Type B pancreatic cell (in vitro differentiated cells): ENCODE measurements around the gene RABGAP1L. TPM values are rescaled to one million over a fixed set of nuclear protein-coding genes. Genes with fewer than 3 reads are reported as not detected.

Experiments
- DNase-seq: peaks from one replicate; pipeline ENCODE4 v3.0.0; 2021; ENCODE audit warnings: mixed read lengths; ENCODE audit not compliant: unreplicated experiment; ENCODE audit errors: extremely low spot score
- H3K27ac Mint-ChIP-seq: 2 replicates; pipeline ENCODE4 v1.8.0; 2021; ENCODE audit warnings: mild to moderate bottlenecking, mixed read lengths
- H3K27me3 Mint-ChIP-seq: 2 replicates; pipeline ENCODE4 v1.8.0; 2021; ENCODE audit warnings: mixed read lengths
- H3K36me3 Mint-ChIP-seq: 2 replicates; pipeline ENCODE4 v1.8.0; 2021; ENCODE audit warnings: mixed read lengths
- H3K4me1 Mint-ChIP-seq: one replicate; pipeline ENCODE4 v1.8.0; 2021; ENCODE audit warnings: mixed read lengths; ENCODE audit not compliant: unreplicated experiment
- H3K4me3 Mint-ChIP-seq: 2 replicates; pipeline ENCODE4 v1.8.0; 2021; ENCODE audit warnings: mild to moderate bottlenecking, mixed read lengths
- H3K9me3 Mint-ChIP-seq: 2 replicates; pipeline ENCODE4 v1.8.0; 2021; ENCODE audit warnings: mixed read lengths
- CTCF ChIP-seq: fragments of 200-600 bp; sonication (generic); conservative IDR thresholded peaks from 2 replicates; pipeline ENCODE4 v1.5.0; 2021; ENCODE audit warnings: antibody characterized with exemption, mild to moderate bottlenecking
- total RNA-seq: library from RNA; stranded (reverse); gene quantifications from 2 replicates; pipeline ENCODE4 v1.2.1, GENCODE V29; 2021; ENCODE audit warnings: low replicate concordance

RABGAP1L gene
- total RNA-seq, 1 donor from 2014 or later, result 35.6 TPM

GRCh38 chr1:174956086-174956485 is 796.8 kb downstream of the RABGAP1L start:
- TF ChIP-seq CTCF, result no peak
- H3K27me3 Mint-ChIP-seq, result no peaks in the 10 kb centered on the region
- no peak overlapping the region for H3K27ac Mint-ChIP-seq
- no peaks in the 10 kb centered on the region for H3K36me3 Mint-ChIP-seq
- peaks cover 21% of the 10 kb centered on the region for H3K4me1 Mint-ChIP-seq
- no peaks in the 10 kb centered on the region for H3K9me3 Mint-ChIP-seq
- DNase-seq, result no peak
- H3K4me3 Mint-ChIP-seq, result no peak overlapping the region

GRCh38 chr1:174956976-174957375 is 797.7 kb downstream of the RABGAP1L start:
- H3K27ac Mint-ChIP-seq, result no peak overlapping the region

GRCh38 chr1:174957829-174958228 is 798.5 kb downstream of the RABGAP1L start:
- Mint-ChIP-seq H3K27me3 (no peaks in the 10 kb centered on the region), H3K27ac (no peak overlapping the region), H3K9me3 (no peaks in the 10 kb centered on the region), H3K36me3 (no peaks in the 10 kb centered on the region), H3K4me3 (no peak overlapping the region), H3K4me1 (peaks cover 21% of the 10 kb centered on the region)
- no peak for DNase-seq
- no peak for TF ChIP-seq CTCF

More at GRCh38 chr1:174956976-174957375, 797.7 kb downstream of the RABGAP1L start:
- Mint-ChIP-seq H3K27me3 (no peaks in the 10 kb centered on the region), H3K36me3 (no peaks in the 10 kb centered on the region), H3K9me3 (no peaks in the 10 kb centered on the region), H3K4me1 (peaks cover 21% of the 10 kb centered on the region), H3K4me3 (no peak overlapping the region)
- DNase-seq, result no peak
- TF ChIP-seq CTCF, result no peak

GRCh38 chr1:174958396-174958795 is 799.1 kb downstream of the RABGAP1L start:
- H3K4me3 Mint-ChIP-seq, result no peak overlapping the region
- no peaks in the 10 kb centered on the region for H3K9me3 Mint-ChIP-seq
- no peaks in the 10 kb centered on the region for H3K27me3 Mint-ChIP-seq
- peaks cover 20% of the 10 kb centered on the region for H3K4me1 Mint-ChIP-seq
- no peak for DNase-seq
- no peaks in the 10 kb centered on the region for H3K36me3 Mint-ChIP-seq
- no peak overlapping the region for H3K27ac Mint-ChIP-seq
- no peak for TF ChIP-seq CTCF

GRCh38 chr1:174960362-174960761 is 801.0 kb downstream of the RABGAP1L start:
- H3K27me3 Mint-ChIP-seq, result no peaks in the 10 kb centered on the region
- DNase-seq, result no peak
- no peak overlapping the region for H3K4me3 Mint-ChIP-seq
- no peaks in the 10 kb centered on the region for H3K9me3 Mint-ChIP-seq
- H3K27ac Mint-ChIP-seq, result no peak overlapping the region
- no peaks in the 10 kb centered on the region for H3K36me3 Mint-ChIP-seq
- H3K4me1 Mint-ChIP-seq, result peaks cover 19% of the 10 kb centered on the region
- TF ChIP-seq CTCF, result no peak

- DNase-seq, result no peak
- Mint-ChIP-seq H3K27ac (peak overlapping the region; percentile 95), H3K9me3 (no peaks in the 10 kb centered on the region), H3K27me3 (no peaks in the 10 kb centered on the region), H3K4me3 (peak overlapping the region; percentile 79), H3K4me1 (peaks cover 36% of the 10 kb centered on the region), H3K36me3 (no peaks in the 10 kb centered on the region)
- no peak for TF ChIP-seq CTCF
These were observed 804.3 kb downstream of the RABGAP1L start for GRCh38 chr1:174963529-174964125.
